DND-41 (cell line): ENCODE data around the gene GPHN.
"Not testable (repeated sequence)": the region's sequence is repeated elsewhere in the genome, so short reads cannot be mapped to it uniquely, and the experiment has no call there.

ENCODE experiments used
- ATAC-seq: fragments of 200-7000 bp; cut with Tn5 transposase; 3 replicates; pipeline ENCODE4 v1.9.1; 2021; ENCODE audit warnings: low read depth; ENCODE audit not compliant: insufficient read depth
- DNase-seq: peaks from one replicate; pipeline ENCODE4 v3.0.0-alpha.2; 2020
- H2AFZ ChIP-seq: 2 replicates; pipeline ENCODE4 v1.6.0; 2012; ENCODE audit warnings: low read depth, low read length
- H3K27ac ChIP-seq: 2 replicates; pipeline ENCODE4 v1.5.1; 2012; ENCODE audit warnings: low read length, inconsistent platforms
- H3K27me3 ChIP-seq: fragments of 200-600 bp; sonication (generic); 2 replicates; pipeline ENCODE4 v1.6.0; 2012; ENCODE audit warnings: low read length, mild to moderate bottlenecking, inconsistent platforms; ENCODE audit not compliant: insufficient read depth, poor library complexity
- H3K36me3 ChIP-seq: 2 replicates; pipeline ENCODE4 v1.5.1; 2012; ENCODE audit warnings: low read length, inconsistent platforms; ENCODE audit not compliant: insufficient read depth
- H3K4me1 ChIP-seq: 2 replicates; pipeline ENCODE4 v1.5.1; 2012; ENCODE audit warnings: mild to moderate bottlenecking, low read length; ENCODE audit not compliant: insufficient read depth
- H3K4me2 ChIP-seq: 2 replicates; pipeline ENCODE4 v1.6.0; 2012; ENCODE audit warnings: mild to moderate bottlenecking, moderate library complexity, low read length, inconsistent platforms; ENCODE audit not compliant: insufficient read depth
- H3K4me3 ChIP-seq, 2 experiments: fragments of 200-600 bp in 1 of 2; shearing (Covaris generic) in 1 of 2; 2 replicates each; pipeline ENCODE4 v1.5.1; 2012 to 2016; ENCODE audit warnings: inconsistent platforms in 2 of 2, low read length in 2 of 2, mild to moderate bottlenecking in 2 of 2, low read depth in 1 of 2, moderate library complexity in 1 of 2
- H3K79me2 ChIP-seq: 2 replicates; pipeline ENCODE4 v1.6.0; 2012; ENCODE audit warnings: low read length, inconsistent platforms; ENCODE audit not compliant: insufficient read depth
- H3K9ac ChIP-seq: 2 replicates; pipeline ENCODE4 v1.6.0; 2012; ENCODE audit warnings: low read depth, mild to moderate bottlenecking, inconsistent platforms, low read length, moderate library complexity
- H3K9me3 ChIP-seq: 2 replicates; pipeline ENCODE4 v1.5.1; 2012; ENCODE audit warnings: low read length, moderate library complexity, mild to moderate bottlenecking, inconsistent platforms; ENCODE audit not compliant: insufficient read depth, severe bottlenecking
- H4K20me1 ChIP-seq: 2 replicates; pipeline ENCODE4 v1.6.0; 2012; ENCODE audit warnings: low read length; ENCODE audit not compliant: insufficient read depth
- EZH2 ChIP-seq: IDR thresholded peaks from 3 replicates; pipeline ENCODE4 v1.6.1; 2012; ENCODE audit warnings: borderline replicate concordance, low read depth, mild to moderate bottlenecking, moderate library complexity, low read length, inconsistent platforms; ENCODE audit not compliant: severe bottlenecking
- TF ChIP-seq, protein P1 (sequence below): IDR thresholded peaks from 2 replicates; pipeline ENCODE4 v1.5.1; 2012; ENCODE audit warnings: borderline replicate concordance, low read length, moderate library complexity, mild to moderate bottlenecking; ENCODE audit not compliant: poor library complexity, severe bottlenecking; ENCODE audit errors: extremely low read depth

GPHN gene

DNA sequence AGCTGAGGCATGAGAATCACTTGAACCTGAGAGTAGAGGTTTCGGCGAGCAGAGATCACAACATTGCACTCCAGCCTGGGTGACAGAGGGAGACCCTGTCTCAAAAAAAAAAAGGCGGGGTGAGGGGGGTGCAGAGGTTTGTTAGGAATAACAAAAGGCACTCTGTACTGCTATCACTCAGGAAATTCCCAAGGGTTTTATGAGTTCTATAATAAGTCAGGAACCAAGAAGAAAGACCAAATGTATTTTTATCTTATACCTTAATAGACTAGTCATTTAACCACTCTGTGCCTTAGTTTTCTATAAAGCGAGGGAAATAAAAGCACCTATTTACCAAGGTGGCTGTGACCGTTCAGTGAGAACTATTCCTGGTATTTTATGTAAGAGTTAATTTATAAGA, 319.2 kb downstream of the GPHN start:
- Histone ChIP-seq H3K9ac (no peak overlapping the region), H3K9me3 (no peaks in the 10 kb centered on the region), H2AFZ (no peak overlapping the region), H4K20me1 (no peaks in the 10 kb centered on the region), H3K27ac (no peak overlapping the region), H3K27me3 (no peaks in the 10 kb centered on the region), H3K36me3 (no peaks in the 10 kb centered on the region), H3K79me2 (no peaks in the 10 kb centered on the region), H3K4me1 (no peaks in the 10 kb centered on the region), H3K4me3 (no peak overlapping the region), H3K4me2 (no peak overlapping the region)
- TF ChIP-seq, protein P1, sequence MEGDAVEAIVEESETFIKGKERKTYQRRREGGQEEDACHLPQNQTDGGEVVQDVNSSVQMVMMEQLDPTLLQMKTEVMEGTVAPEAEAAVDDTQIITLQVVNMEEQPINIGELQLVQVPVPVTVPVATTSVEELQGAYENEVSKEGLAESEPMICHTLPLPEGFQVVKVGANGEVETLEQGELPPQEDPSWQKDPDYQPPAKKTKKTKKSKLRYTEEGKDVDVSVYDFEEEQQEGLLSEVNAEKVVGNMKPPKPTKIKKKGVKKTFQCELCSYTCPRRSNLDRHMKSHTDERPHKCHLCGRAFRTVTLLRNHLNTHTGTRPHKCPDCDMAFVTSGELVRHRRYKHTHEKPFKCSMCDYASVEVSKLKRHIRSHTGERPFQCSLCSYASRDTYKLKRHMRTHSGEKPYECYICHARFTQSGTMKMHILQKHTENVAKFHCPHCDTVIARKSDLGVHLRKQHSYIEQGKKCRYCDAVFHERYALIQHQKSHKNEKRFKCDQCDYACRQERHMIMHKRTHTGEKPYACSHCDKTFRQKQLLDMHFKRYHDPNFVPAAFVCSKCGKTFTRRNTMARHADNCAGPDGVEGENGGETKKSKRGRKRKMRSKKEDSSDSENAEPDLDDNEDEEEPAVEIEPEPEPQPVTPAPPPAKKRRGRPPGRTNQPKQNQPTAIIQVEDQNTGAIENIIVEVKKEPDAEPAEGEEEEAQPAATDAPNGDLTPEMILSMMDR: no peak
- no peak for TF ChIP-seq EZH2
- ATAC-seq: no peak
- DNase-seq: no peak

DNA sequence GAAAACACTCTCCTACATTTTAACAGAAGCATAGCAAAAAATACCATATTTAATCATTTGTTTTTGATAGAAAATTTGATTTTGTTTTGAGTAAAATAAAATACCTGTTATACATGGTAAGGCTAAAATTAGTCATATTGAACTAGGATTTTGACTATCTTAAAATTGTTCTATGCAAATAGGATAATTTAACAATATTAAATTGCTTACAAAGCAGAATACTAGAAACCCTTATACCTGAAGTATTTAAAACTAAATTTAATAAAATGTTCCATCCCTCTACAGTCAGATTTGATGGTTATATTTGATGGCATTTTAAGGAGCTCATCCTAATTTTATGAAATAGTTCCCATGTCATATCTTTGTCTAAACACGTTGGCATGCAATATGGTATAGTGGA, 323.2 kb downstream of the GPHN start:
- Histone ChIP-seq H3K4me2 (no peak overlapping the region), H3K9ac (no peak overlapping the region), H3K79me2 (no peaks in the 10 kb centered on the region), H3K9me3 (no peaks in the 10 kb centered on the region), H3K27ac (no peak overlapping the region), H3K4me1 (no peaks in the 10 kb centered on the region), H3K27me3 (no peaks in the 10 kb centered on the region), H3K36me3 (no peaks in the 10 kb centered on the region), H4K20me1 (no peaks in the 10 kb centered on the region), H2AFZ (no peak overlapping the region), H3K4me3 (no peak overlapping the region)
- no peak for ATAC-seq
- DNase-seq: no peak
- TF ChIP-seq EZH2: no peak
- TF ChIP-seq, protein P1: no peak

DNA sequence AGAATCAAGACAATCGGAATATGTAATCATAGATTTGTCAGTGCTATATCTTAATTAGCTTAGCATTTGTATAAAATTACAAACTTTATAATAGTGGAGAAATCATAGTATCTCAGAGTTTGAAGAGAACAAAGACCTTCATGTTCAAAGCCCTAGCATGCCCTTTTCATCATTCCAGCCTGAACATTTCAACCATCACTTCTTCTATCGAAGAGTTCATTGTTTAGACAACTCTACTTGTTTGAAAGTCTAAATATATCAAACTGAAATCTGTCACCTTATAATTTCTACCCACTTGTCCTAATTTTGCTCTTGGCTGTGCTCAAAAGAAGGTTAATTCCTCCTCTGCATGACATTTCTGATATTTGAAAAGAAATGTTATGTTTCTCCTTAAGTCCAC, 325.9 kb downstream of the GPHN start:
- DNase-seq: no peak
- Histone ChIP-seq H3K36me3 (no peaks in the 10 kb centered on the region), H3K9ac (no peak overlapping the region), H3K27me3 (no peaks in the 10 kb centered on the region), H3K27ac (no peak overlapping the region), H4K20me1 (no peaks in the 10 kb centered on the region), H3K4me3 (no peak overlapping the region), H3K9me3 (no peaks in the 10 kb centered on the region), H2AFZ (no peak overlapping the region), H3K4me1 (no peaks in the 10 kb centered on the region), H3K79me2 (no peaks in the 10 kb centered on the region), H3K4me2 (no peak overlapping the region)
- TF ChIP-seq, protein P1: no peak
- no peak for TF ChIP-seq EZH2
- ATAC-seq: no peak

DNA sequence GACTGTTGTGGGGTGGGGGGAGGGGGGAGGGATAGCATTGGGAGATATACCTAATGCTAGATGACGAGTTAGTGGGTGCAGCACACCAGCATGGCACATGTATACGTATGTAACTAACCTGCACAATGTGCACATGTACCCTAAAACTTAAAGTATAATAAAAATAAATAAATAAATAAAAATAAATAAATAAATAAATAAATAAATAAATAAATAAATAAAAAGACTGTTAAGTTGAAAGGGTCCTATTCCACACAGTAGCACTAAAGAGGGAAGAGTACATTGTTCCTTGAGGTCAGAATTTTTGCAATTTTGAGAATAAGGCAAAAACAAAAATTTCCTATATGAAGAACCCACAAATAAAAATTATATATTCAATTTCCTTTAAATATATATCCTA, 329.5 kb downstream of the GPHN start:
- H4K20me1 ChIP-seq, H3K79me2 ChIP-seq, H3K27ac ChIP-seq, H3K27me3 ChIP-seq, ATAC-seq, H3K36me3 ChIP-seq, H3K9me3 ChIP-seq, DNase-seq, H3K4me1 ChIP-seq, H3K4me3 ChIP-seq, H3K9ac ChIP-seq, H2AFZ ChIP-seq, H3K4me2 ChIP-seq: not testable (repeated sequence)
